HUES6 (cell line): ENCODE results near the gene PJA1.

Experiments
- H3K27ac ChIP-seq: 2 replicates; pipeline ENCODE4 v1.7.0; 2013; ENCODE audit warnings: low read depth, mild to moderate bottlenecking, low read length, inconsistent platforms
- H3K27me3 ChIP-seq: 2 replicates; pipeline ENCODE4 v1.6.1; 2013; ENCODE audit warnings: low read length; ENCODE audit not compliant: control insufficient read depth, insufficient read depth
- H3K36me3 ChIP-seq: 2 replicates; pipeline ENCODE4 v1.6.1; 2013; ENCODE audit warnings: low read length; ENCODE audit not compliant: control insufficient read depth, insufficient read depth
- H3K4me1 ChIP-seq: 2 replicates; pipeline ENCODE4 v1.6.1; 2013; ENCODE audit warnings: low read length; ENCODE audit not compliant: control insufficient read depth, insufficient read depth
- H3K4me3 ChIP-seq: 2 replicates; pipeline ENCODE4 v1.5.1; 2013; ENCODE audit warnings: low read depth, low read length
- H3K9ac ChIP-seq: one replicate; pipeline ENCODE4 v1.6.1; 2013; ENCODE audit warnings: mild to moderate bottlenecking, low read length
- H3K9me3 ChIP-seq: 2 replicates; pipeline ENCODE4 v1.6.1; 2013; ENCODE audit warnings: low read depth, low read length; ENCODE audit not compliant: control insufficient read depth, insufficient read depth

PJA1 gene, protein sequence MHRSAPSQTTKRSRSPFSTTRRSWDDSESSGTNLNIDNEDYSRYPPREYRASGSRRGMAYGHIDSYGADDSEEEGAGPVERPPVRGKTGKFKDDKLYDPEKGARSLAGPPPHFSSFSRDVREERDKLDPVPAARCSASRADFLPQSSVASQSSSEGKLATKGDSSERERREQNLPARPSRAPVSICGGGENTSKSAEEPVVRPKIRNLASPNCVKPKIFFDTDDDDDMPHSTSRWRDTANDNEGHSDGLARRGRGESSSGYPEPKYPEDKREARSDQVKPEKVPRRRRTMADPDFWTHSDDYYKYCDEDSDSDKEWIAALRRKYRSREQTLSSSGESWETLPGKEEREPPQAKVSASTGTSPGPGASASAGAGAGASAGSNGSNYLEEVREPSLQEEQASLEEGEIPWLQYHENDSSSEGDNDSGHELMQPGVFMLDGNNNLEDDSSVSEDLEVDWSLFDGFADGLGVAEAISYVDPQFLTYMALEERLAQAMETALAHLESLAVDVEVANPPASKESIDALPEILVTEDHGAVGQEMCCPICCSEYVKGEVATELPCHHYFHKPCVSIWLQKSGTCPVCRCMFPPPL

DNA sequence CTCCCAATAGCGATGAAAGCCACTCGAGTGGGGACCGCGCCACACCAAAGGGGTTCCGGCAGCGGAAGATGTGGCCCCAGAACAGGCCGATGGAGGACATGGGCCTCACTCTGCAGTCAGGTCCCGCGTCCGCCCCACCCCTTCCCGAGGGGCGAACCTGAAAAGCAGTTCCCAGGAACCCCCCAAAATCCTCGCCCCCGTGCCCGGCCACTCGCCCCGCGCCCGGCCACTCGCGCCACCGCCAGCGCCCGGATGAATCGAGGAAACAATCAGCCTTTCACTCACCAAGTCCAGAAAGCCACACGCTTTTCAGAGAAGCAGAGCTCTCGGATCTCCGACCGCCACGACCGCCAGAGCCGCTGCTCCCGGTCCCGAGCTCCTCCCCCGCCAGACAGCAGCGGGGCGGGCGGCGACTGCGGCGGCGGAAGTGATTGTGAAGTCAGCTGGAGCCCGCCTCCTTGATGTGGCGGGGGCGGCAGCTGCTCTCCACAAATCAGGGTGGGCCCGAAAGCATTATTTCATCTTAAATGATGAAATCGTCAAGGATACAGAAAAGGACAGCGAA, at the start of gene PJA1:
TSS of gene PJA1 (minus strand) at position 367 of the 565 bp plus-strand sequence. CDS start 2,380 bp downstream, outside the sequence.
- Histone ChIP-seq H3K9me3 (peaks cover 7% of the 10 kb centered on the region), H3K36me3 (peaks cover 31% of the 10 kb centered on the region), H3K27ac (peak within 1 kb of the TSS; percentile 44; the same call in 1 of the 2 replicates), H3K4me1 (peaks cover 18% of the 10 kb centered on the region), H3K27me3 (no peaks in the 10 kb centered on the region), H3K4me3 (peak within 1 kb of the TSS; percentile 90), H3K9ac (peak within 1 kb of the TSS; percentile 78)

DNA sequence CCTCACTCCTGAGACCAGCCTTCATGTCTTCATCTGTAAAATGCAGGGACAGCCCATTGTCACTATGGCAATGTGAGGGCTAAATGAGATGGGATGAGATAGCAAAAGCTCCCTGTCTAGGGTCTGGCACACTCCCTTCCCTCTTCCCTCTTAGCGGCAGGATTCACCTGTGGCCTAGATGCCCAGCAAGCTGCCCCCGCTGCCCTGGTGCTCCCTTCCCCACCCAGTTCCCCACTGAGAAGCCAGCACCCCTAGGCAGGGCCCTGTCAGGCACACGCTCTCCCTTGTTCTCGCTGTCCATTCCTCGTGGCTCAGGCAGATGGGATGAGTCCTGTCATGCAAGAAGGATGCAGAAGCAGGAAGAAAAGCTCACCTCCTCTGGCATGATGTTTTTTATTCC, 49.2 kb upstream of the PJA1 start:
- H3K4me3 ChIP-seq, result no peak overlapping the region
- H3K9me3 ChIP-seq, result peaks cover 4% of the 10 kb centered on the region
- no peak overlapping the region for H3K27ac ChIP-seq
- H3K36me3 ChIP-seq, result no peaks in the 10 kb centered on the region
- no peak overlapping the region for H3K9ac ChIP-seq
- peaks cover 15% of the 10 kb centered on the region for H3K27me3 ChIP-seq
- no peaks in the 10 kb centered on the region; the same call in 1 of the 2 replicates for H3K4me1 ChIP-seq

DNA sequence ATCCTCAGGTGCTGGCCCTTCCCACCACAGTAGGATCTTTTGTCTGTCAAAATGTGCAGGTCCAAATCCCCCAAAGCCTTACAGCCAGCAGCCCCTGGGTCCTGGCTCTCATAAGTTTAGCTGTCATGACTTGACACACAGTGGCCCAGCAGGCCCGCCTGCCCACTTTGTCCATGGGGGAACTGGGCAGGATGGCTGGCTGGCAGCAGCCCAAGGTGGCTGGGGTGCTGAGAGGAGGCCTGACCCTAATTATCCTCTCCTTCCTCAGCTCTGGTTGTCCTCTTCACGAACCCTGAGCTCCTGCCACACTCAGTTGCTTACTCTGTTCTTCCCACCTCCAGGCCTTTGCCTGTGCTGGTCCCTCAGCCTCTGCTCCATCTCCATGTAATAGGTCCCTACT, 46.4 kb upstream of the PJA1 start:
- peaks cover 6% of the 10 kb centered on the region for H3K9me3 ChIP-seq
- no peak overlapping the region for H3K4me3 ChIP-seq
- peaks cover 9% of the 10 kb centered on the region for H3K27me3 ChIP-seq
- no peak overlapping the region for H3K9ac ChIP-seq
- no peak overlapping the region for H3K27ac ChIP-seq
- H3K4me1 ChIP-seq, result no peaks in the 10 kb centered on the region
- H3K36me3 ChIP-seq, result no peaks in the 10 kb centered on the region

DNA sequence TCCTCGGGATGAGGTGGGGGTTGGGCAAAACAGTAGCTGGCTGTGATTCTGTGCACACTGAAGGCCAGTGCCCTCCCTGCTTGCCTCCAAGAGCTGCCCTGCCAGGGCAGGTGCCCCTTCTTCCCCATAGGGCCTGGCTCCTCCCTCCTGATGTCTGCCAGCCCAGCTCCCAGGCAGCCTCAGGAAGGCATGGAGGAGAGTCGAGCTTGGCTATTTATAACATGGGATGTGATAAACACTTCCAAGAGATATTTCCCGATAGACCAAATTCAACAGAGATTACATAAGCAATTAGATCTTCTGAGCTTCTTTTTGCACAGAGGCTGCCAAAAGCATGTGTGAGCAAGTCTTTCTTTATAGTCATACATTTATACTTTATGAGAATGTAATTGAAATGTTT, 45.3 kb upstream of the PJA1 start:
- Histone ChIP-seq H3K4me3 (no peak overlapping the region), H3K36me3 (no peaks in the 10 kb centered on the region), H3K27me3 (peaks cover 9% of the 10 kb centered on the region), H3K27ac (no peak overlapping the region), H3K9me3 (peaks cover 8% of the 10 kb centered on the region), H3K9ac (no peak overlapping the region), H3K4me1 (no peaks in the 10 kb centered on the region)

DNA sequence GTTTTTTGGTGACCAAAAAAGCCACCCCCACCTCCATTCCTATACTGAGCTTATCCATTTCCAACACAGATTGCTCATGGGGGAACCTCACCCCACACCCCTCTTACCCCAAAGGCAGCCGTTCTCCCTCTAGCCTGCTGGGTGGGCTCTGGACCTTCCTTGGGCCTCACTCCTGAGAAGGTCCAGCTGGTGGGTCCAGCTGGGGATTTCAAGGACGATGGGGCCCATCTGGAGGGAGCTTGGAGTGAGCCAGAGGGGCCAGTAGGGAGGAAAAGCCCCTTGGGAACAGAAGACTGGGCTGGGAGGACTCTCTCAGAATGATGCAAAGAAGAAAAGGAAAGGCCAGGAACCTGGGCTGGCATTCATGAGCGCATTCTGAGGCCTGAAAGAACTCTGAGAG, 42.0 kb upstream of the PJA1 start:
- H3K4me1 ChIP-seq, result no peaks in the 10 kb centered on the region; the same call in 1 of the 2 replicates
- no peak overlapping the region for H3K4me3 ChIP-seq
- no peaks in the 10 kb centered on the region for H3K36me3 ChIP-seq
- H3K27ac ChIP-seq, result no peak overlapping the region
- H3K9me3 ChIP-seq, result peaks cover 8% of the 10 kb centered on the region
- H3K27me3 ChIP-seq, result peaks cover 4% of the 10 kb centered on the region
- no peak overlapping the region for H3K9ac ChIP-seq

DNA sequence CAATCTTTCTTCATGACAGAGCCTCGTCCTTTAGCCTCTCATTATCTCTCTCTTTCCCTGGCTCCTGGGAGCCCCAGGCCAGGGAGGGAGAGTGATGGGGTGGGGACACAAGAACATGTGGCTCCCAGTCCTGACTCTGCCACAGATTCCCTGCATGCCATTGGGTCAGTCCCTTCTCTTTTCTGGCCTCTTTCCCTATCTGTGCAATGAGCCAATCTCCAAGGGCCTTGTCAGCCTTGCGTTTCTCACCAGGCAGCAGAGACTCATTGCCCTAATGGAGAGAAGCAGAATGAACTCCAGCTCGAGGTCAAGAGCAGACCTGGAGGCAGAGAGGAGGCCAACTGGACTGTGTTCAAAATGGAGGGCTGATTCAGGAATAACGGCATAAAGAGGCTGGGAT, 38.4 kb upstream of the PJA1 start:
- peaks cover 4% of the 10 kb centered on the region for H3K27me3 ChIP-seq
- no peaks in the 10 kb centered on the region for H3K36me3 ChIP-seq
- no peak overlapping the region for H3K27ac ChIP-seq
- peaks cover 2% of the 10 kb centered on the region; the same call in 1 of the 2 replicates for H3K9me3 ChIP-seq
- H3K4me1 ChIP-seq, result no peaks in the 10 kb centered on the region; the same call in 1 of the 2 replicates
- H3K4me3 ChIP-seq, result no peak overlapping the region
- H3K9ac ChIP-seq, result no peak overlapping the region

DNA sequence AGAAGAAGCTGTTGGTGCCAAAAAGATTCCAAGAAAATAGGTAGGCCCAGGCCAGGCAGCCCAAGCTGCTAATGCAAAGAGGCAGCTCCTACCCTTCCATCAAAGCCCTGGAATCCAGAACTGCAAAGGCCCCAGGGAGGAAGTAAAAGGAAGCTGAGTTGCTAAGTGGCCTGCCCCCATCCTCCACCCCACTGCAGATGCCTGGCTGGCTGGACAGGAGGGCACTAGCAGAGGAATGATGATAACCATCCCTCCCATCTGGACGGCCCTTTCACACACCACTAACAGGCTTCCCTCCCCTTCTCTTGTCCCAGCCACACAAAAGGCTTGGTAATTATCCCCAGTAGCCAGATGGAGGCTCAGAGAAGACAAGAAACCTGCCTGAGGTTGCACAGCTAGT, 32.4 kb upstream of the PJA1 start:
- Histone ChIP-seq H3K4me1 (peaks cover 10% of the 10 kb centered on the region; the same call in 1 of the 2 replicates), H3K9me3 (no peaks in the 10 kb centered on the region), H3K27me3 (no peaks in the 10 kb centered on the region), H3K9ac (no peak overlapping the region), H3K27ac (no peak overlapping the region), H3K36me3 (no peaks in the 10 kb centered on the region), H3K4me3 (no peak overlapping the region)

DNA sequence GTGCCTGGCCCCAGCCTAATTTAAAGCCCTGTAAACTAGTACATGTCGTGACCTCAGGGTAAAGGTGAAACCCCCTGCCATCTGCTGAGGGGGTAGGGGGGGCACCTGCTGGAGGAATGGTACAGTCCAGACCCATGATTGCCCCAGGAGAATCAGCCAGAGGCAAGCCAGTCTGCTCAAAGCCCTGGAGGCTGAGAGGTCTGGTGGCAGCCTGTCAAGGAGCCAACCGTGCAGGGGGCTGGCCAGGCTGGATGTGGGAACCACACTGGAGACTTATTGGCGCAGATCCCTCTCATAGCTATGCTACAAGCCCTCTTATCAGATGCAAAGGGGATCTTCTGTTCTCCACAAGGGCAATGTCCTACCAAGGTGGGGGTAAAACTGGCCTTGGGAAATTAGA, 31.4 kb upstream of the PJA1 start:
- Histone ChIP-seq H3K4me1 (peaks cover 10% of the 10 kb centered on the region; the same call in 1 of the 2 replicates), H3K4me3 (no peak overlapping the region), H3K9ac (no peak overlapping the region), H3K9me3 (no peaks in the 10 kb centered on the region), H3K27ac (no peak overlapping the region), H3K36me3 (no peaks in the 10 kb centered on the region), H3K27me3 (no peaks in the 10 kb centered on the region)

DNA sequence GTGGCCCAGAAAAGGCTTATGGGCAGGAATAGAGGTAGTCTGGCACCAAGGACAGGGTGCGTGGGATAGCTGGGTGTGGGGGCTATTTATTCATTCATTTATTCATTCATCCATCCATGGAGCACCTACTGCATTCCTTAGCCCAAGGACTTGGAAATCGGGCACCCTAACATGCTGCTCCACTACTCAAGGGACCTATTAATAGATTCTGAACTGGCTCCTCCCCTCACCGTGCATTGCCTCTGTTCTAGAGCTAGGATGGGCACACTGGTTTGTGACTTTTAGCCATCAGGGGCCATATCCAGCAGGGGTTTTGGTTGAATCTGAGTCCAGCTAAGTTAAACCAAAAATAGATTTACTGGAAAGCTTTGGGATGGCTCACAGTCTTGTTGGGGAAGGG, 30.6 kb upstream of the PJA1 start:
- Histone ChIP-seq H3K36me3 (no peaks in the 10 kb centered on the region), H3K27me3 (no peaks in the 10 kb centered on the region), H3K4me1 (peaks cover 14% of the 10 kb centered on the region; the same call in 1 of the 2 replicates), H3K9me3 (no peaks in the 10 kb centered on the region), H3K27ac (no peak overlapping the region), H3K9ac (no peak overlapping the region), H3K4me3 (no peak overlapping the region)

DNA sequence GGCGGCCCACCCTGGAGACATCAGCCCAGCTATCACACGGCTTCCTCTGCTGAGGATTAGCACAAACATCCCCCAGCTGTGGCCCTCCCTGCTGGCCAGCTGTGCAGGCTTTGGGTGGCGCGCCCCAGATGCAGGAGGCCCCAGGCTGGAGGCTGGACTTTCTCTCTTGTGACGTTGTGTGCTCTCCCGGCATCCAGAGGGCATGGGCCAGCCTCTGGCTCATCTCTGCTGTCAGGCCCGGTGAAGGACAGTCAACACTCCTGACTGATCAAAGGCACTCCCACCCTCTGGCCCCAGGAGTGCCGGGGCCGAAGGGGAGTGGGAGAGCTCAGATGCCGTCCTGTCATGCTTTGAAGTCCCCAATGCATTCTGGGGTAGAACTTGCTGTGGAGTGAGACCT, 29.9 kb upstream of the PJA1 start:
- no peaks in the 10 kb centered on the region for H3K9me3 ChIP-seq
- no peak overlapping the region for H3K9ac ChIP-seq
- H3K36me3 ChIP-seq, result no peaks in the 10 kb centered on the region
- no peak overlapping the region for H3K4me3 ChIP-seq
- no peaks in the 10 kb centered on the region for H3K27me3 ChIP-seq
- H3K4me1 ChIP-seq, result peaks cover 16% of the 10 kb centered on the region
- H3K27ac ChIP-seq, result no peak overlapping the region

DNA sequence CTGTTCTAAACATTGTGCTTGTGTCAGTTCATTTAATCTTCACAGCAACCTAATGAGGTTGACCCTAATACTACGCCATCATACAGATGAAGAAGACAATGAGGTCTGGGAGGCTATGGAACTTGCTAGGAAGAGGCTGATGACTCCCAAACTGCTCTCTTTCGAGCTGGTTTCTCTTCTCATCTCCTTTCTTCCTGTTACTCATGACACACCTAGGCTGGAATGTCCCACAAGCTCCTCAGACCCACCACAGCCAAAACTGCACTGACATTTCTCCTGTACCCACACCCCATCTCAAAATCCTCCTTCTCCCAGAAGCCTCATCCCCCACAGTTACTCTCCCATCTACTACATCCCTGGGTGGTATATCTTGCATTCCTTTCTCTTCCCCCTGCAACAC, 27.4 kb upstream of the PJA1 start:
- H3K4me3 ChIP-seq, result no peak overlapping the region
- H3K9ac ChIP-seq, result no peak overlapping the region
- no peaks in the 10 kb centered on the region for H3K9me3 ChIP-seq
- H3K27ac ChIP-seq, result no peak overlapping the region
- peaks cover 23% of the 10 kb centered on the region for H3K4me1 ChIP-seq
- no peaks in the 10 kb centered on the region for H3K36me3 ChIP-seq
- no peaks in the 10 kb centered on the region for H3K27me3 ChIP-seq
